Psoas muscle (tissue), 8 donors: ENCODE measurements around the gene METTL22. TPM values are rescaled to one million over a fixed set of nuclear protein-coding genes. Genes with fewer than 3 reads are reported as not detected.

Experiments
- ATAC-seq, 4 donors: fragments of 200-7000 bp; cut with Tn5 transposase; one replicate each; pipeline ENCODE4 v1.9.1; 2020; ENCODE audit warnings: moderate library complexity in 3 of 4, mild to moderate bottlenecking in 2 of 4
- DNase-seq, 2 donors: peaks; one replicate each; pipeline ENCODE4 v3.0.0-alpha.2; 2020
- H3K27ac ChIP-seq: fragments of 200-600 bp; one replicate; pipeline ENCODE4 v1.8.0; 2022
- H3K27me3 ChIP-seq, 3 donors: fragments of 200-600 bp in 1 of 3; one replicate each; pipeline versions ENCODE4 v1.6.1 to v1.8.0; 2013 to 2022; ENCODE audit warnings: low read length in 2 of 3, mild to moderate bottlenecking in 2 of 3, moderate library complexity in 1 of 3; ENCODE audit not compliant: insufficient read depth in 3 of 3
- H3K36me3 ChIP-seq, 2 donors: fragments of 200-600 bp in 1 of 2; one replicate each; pipeline versions ENCODE4 v1.6.1 to v1.8.0; 2013 to 2022; ENCODE audit warnings: low read depth in 1 of 2, mild to moderate bottlenecking in 1 of 2, moderate library complexity in 1 of 2; ENCODE audit not compliant: insufficient read depth in 1 of 2
- H3K4me1 ChIP-seq: fragments of 200-600 bp; one replicate; pipeline ENCODE4 v1.8.0; 2022
- H3K4me3 ChIP-seq: fragments of 200-600 bp; one replicate; pipeline ENCODE4 v1.8.0; 2022; ENCODE audit warnings: mild to moderate bottlenecking
- H3K9me3 ChIP-seq: fragments of 200-600 bp; one replicate; pipeline ENCODE4 v1.8.0; 2022
- CTCF ChIP-seq: fragments of 200-600 bp; IDR thresholded peaks from one replicate; pipeline ENCODE4 v1.8.0; 2022; ENCODE audit warnings: antibody characterized with exemption
- WGBS, 3 donors: extraction: QIAGEN DNeasy Blood & Tissue Kit; methylation state at CpG; one replicate each; pipeline versions ENCODE4 v1.1.6 to v1.1.7; 2013; 5-methylcytosine and 5-hydroxymethylcytosine counted together
- intact Hi-C, 2 donors: fragments of 100-400 bp; cut with DNase I; formaldehyde crosslinking; loops; one replicate each; pipeline versions ENCODE4 v1.11.0 to v1.14.2; 2022
- polyA plus RNA-seq, 3 donors: library from polyadenylated mRNA; stranded (reverse); fragments of 200-250 nt; gene quantifications; one replicate each; pipeline ENCODE4 v1.2.3, GENCODE V29; 2013
- total RNA-seq, 4 donors: library from RNA; stranded (reverse); fragmentation: NEBNext Ultra II Directional in 2 of 4; extraction: Animal tissue kit (Norgen Biotek cat#: 25700) in 2 of 4; gene quantifications; one replicate each; pipeline versions ENCODE4 v1.2.1 to v1.2.4, GENCODE V29; 2021 to 2023
- donor health status: healthy with polysubstance abuse.
- donor health status: DM: no; HTN: no; CAD: no; lungs with moderate emphysema.
- donor health status: Bipolar disorder and iron deficiency.
- donor health status: healthy.
- donor health status: DM: yes; HTN: yes; CAD: no.
- donor health status: DM: no; HTN: no; CAD: no.
- donor health status: DM: no; HTN: no; CAD: no.
- donor health status: DM: yes; HTN: yes; CAD: no.

The METTL22 gene
- total and polyA plus RNA-seq, 7 donors: 46.7 to 85.9 (median 71.5) TPM

GRCh38 chr16:8691728-8692127 is 70.2 kb downstream of the METTL22 start:
- no peaks in the 10 kb centered on the region for H3K36me3 ChIP-seq
- intact Hi-C loops: no loop called here
- no peaks in the 10 kb centered on the region for H3K27me3 ChIP-seq
- ATAC-seq (no peak), DNase-seq (no peak)
- TF ChIP-seq CTCF: no peak
- 84 to 87% (median 85%) methylated on average over 8 of the region's 8 CpGs for WGBS, 3 donors
- H3K9me3 ChIP-seq: peaks cover 18% of the 10 kb centered on the region
- no peak overlapping the region for H3K27ac ChIP-seq
- H3K4me1 ChIP-seq: no peaks in the 10 kb centered on the region
- no peak overlapping the region for H3K4me3 ChIP-seq

- DNase-seq (no peak), ATAC-seq (no peak)
- no peaks in the 10 kb centered on the region for H3K4me1 ChIP-seq
- no peak overlapping the region for H3K27ac ChIP-seq
- H3K4me3 ChIP-seq: no peak overlapping the region
- no peaks in the 10 kb centered on the region for H3K36me3 ChIP-seq
- H3K27me3 ChIP-seq: no peaks in the 10 kb centered on the region
- intact Hi-C loops: loop anchor here in 1 of 2 donors (5.0 kb wide), 1 partner anchor 1733 kb away; no protein-coding TSS in a partner anchor
- TF ChIP-seq CTCF: no peak
- H3K9me3 ChIP-seq: peaks cover 4% of the 10 kb centered on the region
- WGBS, 3 donors: 68 to 71% (median 70%) methylated on average over 18 of the region's 18 CpGs
Observed at GRCh38 chr16:8694795-8695728, 73.6 kb downstream of the METTL22 start.

- DNase-seq (no peak), ATAC-seq (no peak)
- intact Hi-C loops: loop anchor here in 1 of 2 donors (5.0 kb wide), 1 partner anchor 1735 kb away; no protein-coding TSS in a partner anchor
- Histone ChIP-seq H3K36me3 (no peaks in the 10 kb centered on the region), H3K4me1 (no peaks in the 10 kb centered on the region), H3K27me3 (no peaks in the 10 kb centered on the region), H3K4me3 (no peak overlapping the region), H3K27ac (no peak overlapping the region), H3K9me3 (no peaks in the 10 kb centered on the region)
- no peak for TF ChIP-seq CTCF
- WGBS, 3 donors: 46 to 60% (median 52%) methylated on average over 12 of the region's 12 CpGs
Observed at GRCh38 chr16:8696880-8697279, 75.4 kb downstream of the METTL22 start.

- no peaks in the 10 kb centered on the region for H3K9me3 ChIP-seq
- DNase-seq (no peak), ATAC-seq (no peak)
- no peaks in the 10 kb centered on the region for H3K36me3 ChIP-seq
- intact Hi-C loops: loop anchor here in 1 of 2 donors (5.0 kb wide), 1 partner anchor 1736 kb away; no protein-coding TSS in a partner anchor
- no peak for TF ChIP-seq CTCF
- no peaks in the 10 kb centered on the region for H3K27me3 ChIP-seq
- H3K4me1 ChIP-seq: no peaks in the 10 kb centered on the region
- no peak overlapping the region for H3K4me3 ChIP-seq
- H3K27ac ChIP-seq: no peak overlapping the region
- WGBS, 3 donors: 28 to 32% (median 29%) methylated on average over 3 of the region's 3 CpGs
Observed at GRCh38 chr16:8697965-8698364, 76.5 kb downstream of the METTL22 start.

Other genes starting within 250 kb of the METTL22 start
- not detected for gene TMEM114, start 31.2 kb upstream of the METTL22 start, total RNA-seq
- not detected for gene TMEM114, start 31.2 kb upstream of the METTL22 start, polyA plus RNA-seq
- gene ABAT, start 52.9 kb downstream of the METTL22 start, total RNA-seq: 1 to 10 TPM in 2 of 4 donors, under 1 TPM in 2; 0.64 to 1.7 (median 0.97) TPM
- under 1 TPM; 0.55 to 0.91 (median 0.68) TPM for gene ABAT, start 52.9 kb downstream of the METTL22 start, polyA plus RNA-seq
- 10 to 100 TPM; 10.6 to 17.3 (median 12.4) TPM for gene TMEM186, start 175.9 kb downstream of the METTL22 start, total RNA-seq
- 10 to 100 TPM; 14.4 to 28.1 (median 26.5) TPM for gene TMEM186, start 175.9 kb downstream of the METTL22 start, polyA plus RNA-seq
- 10 to 100 TPM in 3 of 4 donors, 1 to 10 TPM in 1; 8.5 to 32.3 (median 21.0) TPM for gene PMM2, start 176.1 kb downstream of the METTL22 start, total RNA-seq
- 10 to 100 TPM; 15.0 to 19.7 (median 16.4) TPM for gene PMM2, start 176.1 kb downstream of the METTL22 start, polyA plus RNA-seq
- gene CARHSP1, start 247.3 kb downstream of the METTL22 start, total RNA-seq: 10 to 100 TPM in 3 of 4 donors, 1 to 10 TPM in 1; 9.8 to 23.0 (median 13.5) TPM
- 10 to 100 TPM; 16.6 to 19.6 (median 19.1) TPM for gene CARHSP1, start 247.3 kb downstream of the METTL22 start, polyA plus RNA-seq